T-helper 2 cell (primary cell): ENCODE results near the gene FADS3.
A peak's percentile ranks its signal among the peaks of the same experiment; 100 is the strongest.

ENCODE experiments used
- DNase-seq, 5 experiments: peaks; one replicate each; pipeline versions ENCODE4 v3.0.0 to v3.0.0-alpha.2; 2012 to 2022
- total RNA-seq, 2 donors: gene quantifications; one replicate each; lab custom pipeline; 2026; lab: John Stamatoyannopoulos, UW

Gene FADS3
- total RNA-seq, result 7.9 to 16.5 reads per million in 2 donors

GRCh38 chr11:61891331-61892084 is at the start of gene FADS3:
TSS of gene FADS3 (minus strand) at chr11:61891545. CDS start at chr11:61891381, 164 bp downstream.
- DNase-seq, result peak; percentile 24 to 72 (median 53)

- no peak for DNase-seq
Observed at GRCh38 chr11:61940466-61940865, 49.1 kb upstream of the FADS3 start.

- DNase-seq, result no peak
Observed at GRCh38 chr11:61935861-61936260, 44.5 kb upstream of the FADS3 start.

GRCh38 chr11:61930933-61931332 is 39.6 kb upstream of the FADS3 start:
- DNase-seq, result no peak

GRCh38 chr11:61928606-61929005 is 37.3 kb upstream of the FADS3 start:
- no peak for DNase-seq

GRCh38 chr11:61927501-61927900 is 36.2 kb upstream of the FADS3 start:
- no peak for DNase-seq

GRCh38 chr11:61926235-61926634 is 34.9 kb upstream of the FADS3 start:
- no peak for DNase-seq

- no peak for DNase-seq
Observed at GRCh38 chr11:61925736-61926135, 34.4 kb upstream of the FADS3 start.

GRCh38 chr11:61924064-61924455 is 32.7 kb upstream of the FADS3 start:
- no peak for DNase-seq

- no peak for DNase-seq
Observed at GRCh38 chr11:61923166-61924063, 32.1 kb upstream of the FADS3 start.

- no peak for DNase-seq
Observed at GRCh38 chr11:61922539-61922938, 31.2 kb upstream of the FADS3 start.

GRCh38 chr11:61921446-61921845 is 30.1 kb upstream of the FADS3 start:
- DNase-seq, result no peak

- DNase-seq, result no peak
Observed at GRCh38 chr11:61919705-61920631, 28.6 kb upstream of the FADS3 start.

GRCh38 chr11:61918938-61919704 is 27.8 kb upstream of the FADS3 start:
- no peak for DNase-seq

GRCh38 chr11:61918251-61918937 is 27.0 kb upstream of the FADS3 start:
- no peak for DNase-seq

- no peak for DNase-seq
Observed at GRCh38 chr11:61917334-61918109, 26.2 kb upstream of the FADS3 start, which contains the start of gene RAB3IL1. TSS of gene RAB3IL1 (minus strand) at chr11:61917566. CDS start at chr11:61917367, 199 bp downstream.

GRCh38 chr11:61916737-61917333 is 25.5 kb upstream of the FADS3 start:
- DNase-seq, result no peak

- DNase-seq, result no peak
Observed at GRCh38 chr11:61914471-61915171, 23.3 kb upstream of the FADS3 start.
